GM12864 (cell line): Measurements from ENCODE around the gene ATP2A3.

Experiments
- DNase-seq: peaks from one replicate; pipeline ENCODE4 v3.0.0-alpha.2; 2011; ENCODE audit warnings: low read depth
- H3K4me3 ChIP-seq: 2 replicates; pipeline ENCODE4 v1.5.1; 2011; ENCODE audit warnings: mild to moderate bottlenecking, low read depth, low read length, control low read depth
- TF ChIP-seq, protein P1 (sequence below): IDR thresholded peaks from 2 replicates; pipeline ENCODE4 v1.5.1; 2011; ENCODE audit warnings: low read depth, mild to moderate bottlenecking, moderate library complexity, low read length, control low read depth, inconsistent platforms; ENCODE audit errors: missing control alignments

Gene ATP2A3

GRCh38 chr17:3885970-3886369 is 78.3 kb downstream of the ATP2A3 start:
- DNase-seq, result no peak

GRCh38 chr17:3885271-3885670 is 79.0 kb downstream of the ATP2A3 start:
- no peak overlapping the region for H3K4me3 ChIP-seq
- DNase-seq, result no peak
- TF ChIP-seq, protein P1, sequence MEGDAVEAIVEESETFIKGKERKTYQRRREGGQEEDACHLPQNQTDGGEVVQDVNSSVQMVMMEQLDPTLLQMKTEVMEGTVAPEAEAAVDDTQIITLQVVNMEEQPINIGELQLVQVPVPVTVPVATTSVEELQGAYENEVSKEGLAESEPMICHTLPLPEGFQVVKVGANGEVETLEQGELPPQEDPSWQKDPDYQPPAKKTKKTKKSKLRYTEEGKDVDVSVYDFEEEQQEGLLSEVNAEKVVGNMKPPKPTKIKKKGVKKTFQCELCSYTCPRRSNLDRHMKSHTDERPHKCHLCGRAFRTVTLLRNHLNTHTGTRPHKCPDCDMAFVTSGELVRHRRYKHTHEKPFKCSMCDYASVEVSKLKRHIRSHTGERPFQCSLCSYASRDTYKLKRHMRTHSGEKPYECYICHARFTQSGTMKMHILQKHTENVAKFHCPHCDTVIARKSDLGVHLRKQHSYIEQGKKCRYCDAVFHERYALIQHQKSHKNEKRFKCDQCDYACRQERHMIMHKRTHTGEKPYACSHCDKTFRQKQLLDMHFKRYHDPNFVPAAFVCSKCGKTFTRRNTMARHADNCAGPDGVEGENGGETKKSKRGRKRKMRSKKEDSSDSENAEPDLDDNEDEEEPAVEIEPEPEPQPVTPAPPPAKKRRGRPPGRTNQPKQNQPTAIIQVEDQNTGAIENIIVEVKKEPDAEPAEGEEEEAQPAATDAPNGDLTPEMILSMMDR, result no peak

More at GRCh38 chr17:3885970-3886369, 78.3 kb downstream of the ATP2A3 start:
- TF ChIP-seq, protein P1, result no peak
- no peak overlapping the region for H3K4me3 ChIP-seq

- H3K4me3 ChIP-seq, result no peak overlapping the region
- no peak for DNase-seq
- TF ChIP-seq, protein P1, result no peak
Observed at GRCh38 chr17:3884188-3884587, 80.0 kb downstream of the ATP2A3 start.

- TF ChIP-seq, protein P1, result no peak
- H3K4me3 ChIP-seq, result no peak overlapping the region
- no peak for DNase-seq
Observed at GRCh38 chr17:3882276-3882675, 82.0 kb downstream of the ATP2A3 start.

GRCh38 chr17:3880983-3881382 is 83.3 kb downstream of the ATP2A3 start:
- no peak for DNase-seq
- TF ChIP-seq, protein P1, result no peak
- no peak overlapping the region for H3K4me3 ChIP-seq

DNA sequence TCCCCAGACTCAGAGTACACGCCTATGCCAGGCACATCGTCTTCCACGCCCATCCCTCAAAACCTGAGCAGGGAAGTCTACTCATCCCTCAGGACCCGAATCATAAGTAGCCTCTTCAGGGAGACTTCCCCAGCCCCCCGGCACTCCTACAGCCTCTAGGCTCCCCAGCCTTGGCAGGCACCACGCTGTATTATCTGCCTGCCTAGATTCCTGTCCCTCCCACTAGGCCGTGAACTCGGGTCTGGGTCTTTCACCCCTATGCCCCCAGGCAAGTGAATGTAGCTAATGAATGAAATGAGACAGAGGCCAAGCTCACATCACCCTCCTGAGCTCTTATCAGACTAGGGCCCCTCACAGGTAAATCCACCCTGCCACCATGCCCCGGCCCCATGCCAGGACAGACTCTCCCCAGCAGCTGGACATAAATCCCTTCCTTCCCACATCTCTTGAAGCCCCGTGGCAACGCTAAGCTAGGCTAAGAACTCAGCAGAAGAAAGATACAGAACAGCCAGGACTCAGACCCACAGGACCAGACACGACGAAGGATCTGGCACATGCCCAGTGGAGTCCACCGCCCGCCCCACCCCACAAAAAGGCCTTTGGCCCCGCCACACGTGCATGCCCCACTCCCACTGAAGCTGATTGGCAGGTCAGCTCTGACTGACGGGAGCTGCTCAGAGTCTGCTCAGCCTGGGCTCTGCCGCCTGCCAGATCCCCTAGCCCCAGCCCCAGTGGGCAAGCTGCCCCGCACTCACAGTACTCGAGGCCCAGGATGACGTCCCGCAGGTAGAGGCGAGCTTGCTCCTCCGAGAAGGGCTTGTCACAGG is 84.4 kb downstream of the ATP2A3 start:
- TF ChIP-seq, protein P1, result no peak
- H3K4me3 ChIP-seq, result no peak overlapping the region
- DNase-seq, result no peak

GRCh38 chr17:3879186-3879585 is 85.1 kb downstream of the ATP2A3 start:
- DNase-seq, result no peak
- TF ChIP-seq, protein P1, result no peak
- no peak overlapping the region for H3K4me3 ChIP-seq
